BE2C (cell line): ENCODE results near the gene SYT3.

ENCODE experiments used
- DNase-seq: peaks from one replicate; pipeline ENCODE4 v3.0.0-alpha.2; 2020
- H3K27me3 ChIP-seq: fragments of 250-450 bp; sonication (Bioruptor Pico); 2 replicates; pipeline ENCODE4 v1.5.1; 2020; ENCODE audit warnings: mild to moderate bottlenecking
- H3K36me3 ChIP-seq: fragments of 250-450 bp; sonication (Bioruptor Pico); 2 replicates; pipeline ENCODE4 v1.5.1; 2020; ENCODE audit warnings: mild to moderate bottlenecking
- H3K4me1 ChIP-seq: fragments of 250-450 bp; sonication (Bioruptor Pico); 2 replicates; pipeline ENCODE4 v1.5.1; 2020
- H3K4me3 ChIP-seq: 2 replicates; pipeline ENCODE4 v1.5.1; 2011; ENCODE audit warnings: low read depth, low read length
- H3K9me3 ChIP-seq: fragments of 250-450 bp; sonication (Bioruptor Pico); 2 replicates; pipeline ENCODE4 v1.5.1; 2020
- TF ChIP-seq, protein P1 (sequence below): IDR thresholded peaks from 2 replicates; pipeline ENCODE4 v1.5.1; 2012; ENCODE audit warnings: mild to moderate bottlenecking, low read depth, low read length

The SYT3 gene

GRCh38 chr19:50658441-50659317 lies 19.0 kb upstream of the SYT3 start:
- Histone ChIP-seq H3K4me1 (no peaks in the 10 kb centered on the region), H3K4me3 (peak overlapping the region; percentile 65), H3K36me3 (no peaks in the 10 kb centered on the region), H3K9me3 (no peaks in the 10 kb centered on the region), H3K27me3 (no peaks in the 10 kb centered on the region)
- DNase-seq, result peak; percentile 97
- TF ChIP-seq, protein P1, sequence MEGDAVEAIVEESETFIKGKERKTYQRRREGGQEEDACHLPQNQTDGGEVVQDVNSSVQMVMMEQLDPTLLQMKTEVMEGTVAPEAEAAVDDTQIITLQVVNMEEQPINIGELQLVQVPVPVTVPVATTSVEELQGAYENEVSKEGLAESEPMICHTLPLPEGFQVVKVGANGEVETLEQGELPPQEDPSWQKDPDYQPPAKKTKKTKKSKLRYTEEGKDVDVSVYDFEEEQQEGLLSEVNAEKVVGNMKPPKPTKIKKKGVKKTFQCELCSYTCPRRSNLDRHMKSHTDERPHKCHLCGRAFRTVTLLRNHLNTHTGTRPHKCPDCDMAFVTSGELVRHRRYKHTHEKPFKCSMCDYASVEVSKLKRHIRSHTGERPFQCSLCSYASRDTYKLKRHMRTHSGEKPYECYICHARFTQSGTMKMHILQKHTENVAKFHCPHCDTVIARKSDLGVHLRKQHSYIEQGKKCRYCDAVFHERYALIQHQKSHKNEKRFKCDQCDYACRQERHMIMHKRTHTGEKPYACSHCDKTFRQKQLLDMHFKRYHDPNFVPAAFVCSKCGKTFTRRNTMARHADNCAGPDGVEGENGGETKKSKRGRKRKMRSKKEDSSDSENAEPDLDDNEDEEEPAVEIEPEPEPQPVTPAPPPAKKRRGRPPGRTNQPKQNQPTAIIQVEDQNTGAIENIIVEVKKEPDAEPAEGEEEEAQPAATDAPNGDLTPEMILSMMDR, result no peak

- Histone ChIP-seq H3K9me3 (no peaks in the 10 kb centered on the region), H3K4me3 (peak overlapping the region; percentile 65), H3K4me1 (no peaks in the 10 kb centered on the region), H3K27me3 (peaks cover 4% of the 10 kb centered on the region; the same call in 1 of the 2 replicates), H3K36me3 (no peaks in the 10 kb centered on the region)
- peak; percentile 100 for DNase-seq
- TF ChIP-seq, protein P1, result no peak
Measured at GRCh38 chr19:50657712-50658440, 18.2 kb upstream of the SYT3 start.

GRCh38 chr19:50657222-50657669 lies 17.6 kb upstream of the SYT3 start:
- Histone ChIP-seq H3K27me3 (peaks cover 7% of the 10 kb centered on the region; the same call in 1 of the 2 replicates), H3K36me3 (no peaks in the 10 kb centered on the region), H3K4me1 (no peaks in the 10 kb centered on the region), H3K4me3 (peak overlapping the region; percentile 65), H3K9me3 (no peaks in the 10 kb centered on the region)
- DNase-seq, result no peak
- TF ChIP-seq, protein P1, result no peak

DNA sequence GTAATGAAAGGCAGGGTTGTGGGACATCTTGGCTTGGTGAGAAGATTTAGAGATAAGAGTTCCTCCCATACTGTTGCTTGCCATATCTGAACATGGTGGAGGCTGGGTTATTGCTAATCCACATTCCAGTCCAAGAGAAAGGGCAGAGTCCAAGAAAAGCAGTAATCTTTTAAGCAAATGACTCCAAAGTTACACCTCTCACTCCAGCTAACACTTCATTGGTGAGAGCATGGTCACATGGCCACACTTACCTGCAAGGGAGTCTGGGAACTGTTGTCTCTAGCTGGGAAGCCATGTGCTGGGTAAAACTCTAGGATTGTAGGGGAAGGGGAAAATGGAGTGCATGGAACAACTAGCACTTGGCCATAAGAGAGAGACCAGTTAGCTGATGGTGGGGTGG lies 15.2 kb upstream of the SYT3 start:
- no peaks in the 10 kb centered on the region for H3K4me1 ChIP-seq
- DNase-seq, result no peak
- TF ChIP-seq, protein P1, result no peak

GRCh38 chr19:50652722-50653121 lies 13.0 kb upstream of the SYT3 start:
- Histone ChIP-seq H3K9me3 (no peaks in the 10 kb centered on the region), H3K4me1 (no peaks in the 10 kb centered on the region), H3K4me3 (no peak overlapping the region), H3K27me3 (peaks cover 11% of the 10 kb centered on the region; the same call in 1 of the 2 replicates), H3K36me3 (no peaks in the 10 kb centered on the region)
- DNase-seq, result no peak
- TF ChIP-seq, protein P1, result no peak

More for the DNA sequence above, 15.2 kb upstream of the SYT3 start:
- Histone ChIP-seq H3K36me3 (no peaks in the 10 kb centered on the region), H3K4me3 (no peak overlapping the region), H3K9me3 (no peaks in the 10 kb centered on the region), H3K27me3 (peaks cover 11% of the 10 kb centered on the region; the same call in 1 of the 2 replicates)
